SIG-M5 (cell line): ENCODE results near the gene LGALSL.
"Not testable (repeated sequence)": the region's sequence is repeated elsewhere in the genome, so short reads cannot be mapped to it uniquely, and the experiment has no call there.

Experiments
- DNase-seq: peaks from one replicate; lab custom pipeline; 2025; lab: John Stamatoyannopoulos, UW

LGALSL gene

DNA sequence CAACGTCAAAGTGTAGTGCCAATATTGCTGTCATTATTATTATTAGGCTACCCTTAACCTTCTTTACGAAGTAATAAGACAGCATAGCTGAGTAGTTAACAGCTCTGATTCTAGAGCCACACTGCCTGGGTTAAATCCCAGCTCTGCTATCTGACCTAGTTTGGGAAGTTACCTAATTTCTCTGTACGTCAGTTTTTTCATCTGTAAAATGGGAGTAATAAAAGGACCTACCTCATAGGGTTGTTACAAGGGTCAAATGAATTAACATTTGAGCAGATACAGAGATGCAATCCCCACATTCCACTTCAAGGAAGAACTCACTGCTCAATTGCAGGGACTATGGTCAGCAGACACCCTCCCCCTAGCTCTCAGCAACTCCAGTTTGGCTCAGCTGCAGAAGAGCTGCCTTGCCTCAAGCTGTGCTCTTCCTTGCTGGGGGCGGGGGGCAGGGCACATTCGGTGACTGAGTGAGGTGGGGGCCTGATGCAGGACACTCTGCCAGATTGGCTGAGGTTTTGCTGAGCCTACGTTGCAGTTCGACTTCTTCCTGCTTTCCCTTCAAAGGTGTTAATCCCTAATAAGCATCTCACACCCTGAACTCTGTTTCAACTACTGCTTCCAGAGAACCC lies 11.0 kb upstream of the LGALSL start:
- DNase-seq, result no peak

DNA sequence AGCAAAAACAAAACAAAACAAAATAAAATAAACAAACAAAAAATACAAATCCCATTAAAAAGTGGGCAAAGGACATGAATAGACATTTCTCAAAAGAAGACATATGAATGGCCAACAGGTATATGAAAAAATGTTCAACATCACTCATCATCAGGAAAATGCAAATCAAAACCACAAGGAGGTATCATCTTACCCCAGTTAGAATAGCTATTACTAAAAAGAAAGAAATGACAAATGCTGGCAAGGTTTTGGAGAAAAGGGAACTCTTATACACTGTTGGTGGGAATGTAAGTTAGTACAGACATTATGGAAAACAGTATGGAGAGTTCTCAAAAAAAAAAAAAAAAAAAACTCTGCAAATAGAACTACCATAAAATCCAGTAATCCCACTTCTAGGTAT lies 8.0 kb upstream of the LGALSL start:
- DNase-seq, result not testable (repeated sequence)

DNA sequence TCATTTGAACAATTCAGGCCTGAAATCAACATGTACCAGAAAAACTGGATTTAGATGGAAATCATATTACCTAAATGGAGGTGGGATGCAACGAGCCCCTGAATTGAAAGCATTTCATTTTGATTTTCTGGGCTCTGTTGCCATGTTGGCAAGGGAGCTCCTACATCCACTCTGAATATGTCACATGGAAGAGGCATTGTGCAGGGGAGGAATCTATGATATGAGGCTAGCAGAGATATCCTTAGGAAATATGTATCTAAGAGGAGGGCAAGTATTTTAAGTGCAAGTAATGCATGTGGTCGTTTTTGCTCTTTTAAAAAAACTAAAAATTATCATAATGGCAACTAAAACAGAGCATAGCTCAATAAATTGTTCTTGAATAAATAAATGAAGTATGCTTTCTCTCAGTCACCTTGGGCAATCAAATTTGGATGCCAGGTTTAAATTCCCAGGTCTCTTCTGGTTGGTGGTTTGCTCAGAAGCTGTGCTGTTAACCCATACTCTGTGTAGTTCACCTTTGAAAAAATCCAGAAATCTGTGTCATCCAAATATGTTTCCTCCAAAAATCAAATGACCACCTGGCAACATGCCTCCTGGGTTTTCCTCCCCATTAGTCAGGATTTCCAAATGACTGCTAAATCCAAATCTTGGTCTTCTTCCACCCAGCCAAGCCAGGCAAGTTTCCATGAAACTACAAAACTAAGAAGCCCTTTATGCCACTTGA lies 6.5 kb upstream of the LGALSL start:
- no peak for DNase-seq

DNA sequence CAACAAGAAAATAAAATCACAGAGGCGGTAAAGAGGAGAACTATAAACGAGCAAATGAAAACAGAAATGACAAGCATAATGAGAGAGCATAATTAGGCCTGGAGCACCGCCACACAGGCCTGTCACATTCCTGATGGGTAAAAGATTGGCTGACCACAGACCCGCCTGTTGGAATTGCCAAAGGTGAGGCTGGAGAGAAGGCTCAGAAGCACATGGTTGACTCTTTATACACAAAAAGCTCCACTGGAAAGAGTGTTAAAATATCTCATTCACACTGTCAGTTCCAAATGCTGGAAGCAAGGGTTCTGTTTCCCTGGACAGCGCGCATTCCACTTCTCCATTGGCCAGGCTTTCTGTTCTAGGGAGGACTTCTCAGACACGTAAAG lies 5.9 kb upstream of the LGALSL start:
- no peak for DNase-seq

DNA sequence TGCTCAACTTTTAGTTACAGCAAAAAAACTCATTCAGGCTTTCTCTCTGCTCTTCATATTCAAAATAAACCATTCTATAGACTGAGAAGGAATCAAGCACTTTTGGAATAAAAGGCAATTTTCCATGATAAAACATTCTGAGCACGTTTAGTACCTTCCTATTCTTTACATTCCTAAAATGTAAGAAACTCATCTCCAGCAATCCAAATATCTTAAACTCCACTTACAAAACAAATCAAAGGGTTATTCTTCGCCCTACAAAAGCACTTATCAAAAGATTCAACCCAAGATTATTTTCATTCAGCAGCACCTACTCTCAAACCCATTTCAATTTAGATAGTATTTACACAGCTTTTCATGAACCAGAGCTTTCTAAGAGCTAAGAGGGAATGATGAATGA lies 2.9 kb upstream of the LGALSL start:
- DNase-seq, result no peak

DNA sequence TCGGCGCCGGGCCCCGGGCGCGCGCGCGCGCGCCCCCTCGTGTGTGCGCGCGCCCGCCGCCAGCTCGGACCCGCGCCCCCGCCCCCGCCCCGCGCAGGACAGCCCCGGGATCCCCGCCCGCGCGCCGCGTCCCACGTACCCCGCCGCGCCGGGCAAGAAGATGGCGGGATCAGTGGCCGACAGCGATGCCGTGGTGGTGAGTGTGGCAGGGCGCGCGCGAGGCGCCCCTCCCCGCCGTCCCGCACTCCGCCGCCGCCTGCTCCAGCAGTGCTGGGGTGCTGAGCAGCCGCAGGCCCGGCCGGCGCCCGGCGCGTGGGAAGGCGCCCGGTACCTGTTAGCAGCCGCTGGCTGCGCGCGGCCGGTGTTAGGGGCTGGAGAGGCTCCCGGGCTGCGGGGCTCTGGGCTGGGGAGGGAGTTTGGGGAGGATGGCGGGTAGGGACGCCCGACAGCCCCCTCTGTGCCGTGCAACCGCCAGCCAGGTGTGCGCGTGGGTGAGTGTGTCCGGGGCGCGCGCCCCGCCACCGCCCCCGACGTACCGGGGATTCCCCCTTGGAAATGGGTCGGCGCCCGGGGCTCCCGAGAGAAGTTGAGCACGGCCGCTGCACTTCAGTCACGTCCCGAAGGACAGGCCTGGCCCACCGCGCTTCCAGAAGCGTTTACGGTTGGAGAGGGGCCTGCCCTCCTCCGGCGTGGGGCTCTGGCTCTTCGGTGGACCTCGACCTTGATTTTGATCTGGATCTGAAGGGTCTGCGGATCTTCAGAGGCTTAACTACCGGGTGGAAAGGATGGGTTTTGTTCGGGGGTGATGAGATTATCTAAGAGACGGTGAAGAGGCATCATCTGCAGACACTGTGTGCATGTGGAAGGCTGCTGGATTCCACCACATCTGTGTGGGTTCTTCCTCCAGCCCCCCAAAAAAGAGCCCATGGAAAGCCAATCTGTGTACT lies 697 bp downstream of the LGALSL start:
- no peak for DNase-seq

DNA sequence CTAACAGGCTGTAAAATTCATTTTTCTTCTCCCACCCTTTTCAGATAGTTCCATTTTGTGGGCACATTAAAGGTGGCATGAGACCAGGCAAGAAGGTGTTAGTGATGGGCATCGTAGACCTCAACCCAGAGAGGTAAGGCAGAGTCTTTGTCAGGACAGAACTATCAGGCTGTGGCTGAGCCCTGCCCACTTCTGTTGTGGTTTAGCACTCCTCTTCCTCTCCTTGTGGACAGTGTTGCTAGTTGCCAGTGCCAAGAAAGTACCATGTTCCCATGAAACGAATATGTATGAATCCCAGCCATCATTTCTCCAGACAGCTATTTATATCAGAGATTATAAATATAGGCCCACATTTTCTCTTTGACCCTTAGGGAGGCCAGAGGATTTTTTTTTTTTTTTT lies 1.6 kb downstream of the LGALSL start:
- no peak for DNase-seq

DNA sequence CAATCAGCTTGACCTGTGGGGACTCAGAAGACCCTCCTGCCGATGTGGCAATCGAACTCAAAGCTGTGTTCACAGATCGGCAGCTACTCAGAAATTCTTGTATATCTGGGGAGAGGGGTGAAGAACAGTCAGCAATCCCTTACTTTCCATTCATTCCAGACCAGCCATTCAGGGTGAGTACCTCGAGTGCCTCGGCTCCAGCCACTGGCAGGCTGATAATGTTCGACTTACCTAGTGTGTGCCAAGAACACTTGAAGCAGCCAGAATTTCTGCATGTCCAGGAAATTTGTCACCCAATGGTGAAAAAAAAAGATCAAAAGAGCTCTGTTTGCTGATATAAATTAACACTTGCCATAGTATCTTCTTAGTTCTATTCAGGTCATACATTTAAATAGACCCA lies 2.3 kb downstream of the LGALSL start:
- no peak for DNase-seq

DNA sequence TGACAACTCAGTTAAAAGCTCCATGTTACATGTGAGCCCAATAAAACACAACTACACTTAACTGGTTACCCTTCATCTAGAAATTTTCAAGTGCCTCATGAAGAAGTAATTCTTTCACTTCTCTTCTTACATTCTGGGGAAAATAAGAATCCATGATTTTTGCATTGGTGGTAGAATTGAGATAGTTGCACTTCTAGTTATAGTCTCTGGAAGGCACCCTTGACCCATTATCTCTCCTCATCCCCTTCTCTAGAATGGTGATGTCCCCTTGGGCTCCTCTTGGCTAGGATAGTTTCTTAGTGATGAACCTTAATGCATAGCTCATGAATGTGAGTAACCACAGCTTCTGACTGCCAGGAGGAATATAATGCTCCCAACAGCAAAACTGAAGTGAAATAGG lies 3.6 kb downstream of the LGALSL start:
- DNase-seq, result no peak

DNA sequence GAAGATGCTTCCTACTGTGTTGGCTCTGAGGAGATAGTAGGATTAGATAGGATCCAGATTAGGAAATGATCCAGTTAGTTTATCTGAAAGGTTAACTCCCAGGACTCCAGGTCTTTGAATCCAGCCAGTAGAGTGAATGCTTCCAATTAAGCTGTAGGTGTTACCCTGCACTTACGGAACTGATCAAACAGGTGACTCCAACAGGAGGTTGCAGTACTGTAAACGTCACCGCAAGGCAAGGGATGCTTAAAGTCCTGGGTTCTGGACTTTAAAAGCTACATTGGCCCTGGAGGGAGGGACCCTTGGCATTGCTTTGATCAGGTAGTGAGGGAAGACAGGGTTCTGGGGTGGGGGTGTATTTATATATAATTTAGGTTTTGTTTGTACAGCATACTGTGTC lies 5.6 kb downstream of the LGALSL start:
- no peak for DNase-seq

DNA sequence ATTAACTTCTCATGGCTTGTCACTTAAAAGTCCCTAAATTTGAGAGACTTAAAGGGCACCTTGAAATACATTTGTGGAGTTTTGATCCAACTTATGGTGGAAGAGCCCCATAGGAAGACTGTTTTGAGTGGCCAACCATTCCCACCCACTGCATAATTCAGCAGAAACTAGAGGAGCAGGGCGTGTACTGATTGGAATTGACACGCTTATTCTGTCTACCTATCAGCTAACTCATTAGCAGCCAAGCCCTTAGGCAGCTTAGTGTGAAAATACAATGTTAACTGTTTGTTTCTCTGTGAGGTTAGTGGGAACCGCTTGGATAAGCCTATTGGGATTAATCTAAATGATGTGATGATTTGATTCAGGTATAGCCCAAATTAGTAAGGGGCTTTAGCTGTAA lies 6.4 kb downstream of the LGALSL start:
- no peak for DNase-seq

DNA sequence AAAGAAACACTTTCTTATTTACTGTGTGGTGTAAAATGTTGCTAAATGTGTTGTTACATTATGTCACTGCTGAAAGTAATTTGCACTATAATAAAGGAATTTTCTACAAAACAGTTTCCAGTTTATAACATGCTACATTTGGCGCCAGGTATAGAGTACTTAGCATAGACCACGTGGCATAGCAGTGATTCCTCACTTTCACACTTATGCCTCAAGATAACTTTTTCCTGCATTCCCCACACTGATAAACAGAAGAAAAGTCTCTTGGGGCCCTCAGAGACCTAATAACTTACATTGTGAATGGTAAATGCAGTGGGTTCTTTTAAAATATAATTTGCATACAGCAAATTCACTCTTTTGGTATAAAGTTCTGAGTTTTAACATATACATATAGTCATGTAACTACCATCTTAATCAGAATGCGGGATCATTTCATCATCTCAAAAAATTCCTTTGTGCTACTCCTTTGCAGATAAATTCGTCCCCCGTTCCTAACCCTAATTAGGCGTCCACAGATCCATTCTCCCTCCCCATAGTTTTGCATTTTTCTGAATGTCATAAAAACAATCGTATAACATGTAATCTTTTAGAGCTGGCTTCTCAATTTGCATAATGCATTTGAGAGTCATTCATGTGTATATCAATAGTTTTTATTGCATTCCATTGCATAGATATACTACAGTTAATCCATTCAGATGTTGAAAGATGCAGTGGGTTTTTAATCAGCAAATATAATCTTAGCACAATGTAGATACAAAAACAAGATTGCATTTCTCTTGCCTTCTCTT lies 7.5 kb downstream of the LGALSL start:
- no peak for DNase-seq

DNA sequence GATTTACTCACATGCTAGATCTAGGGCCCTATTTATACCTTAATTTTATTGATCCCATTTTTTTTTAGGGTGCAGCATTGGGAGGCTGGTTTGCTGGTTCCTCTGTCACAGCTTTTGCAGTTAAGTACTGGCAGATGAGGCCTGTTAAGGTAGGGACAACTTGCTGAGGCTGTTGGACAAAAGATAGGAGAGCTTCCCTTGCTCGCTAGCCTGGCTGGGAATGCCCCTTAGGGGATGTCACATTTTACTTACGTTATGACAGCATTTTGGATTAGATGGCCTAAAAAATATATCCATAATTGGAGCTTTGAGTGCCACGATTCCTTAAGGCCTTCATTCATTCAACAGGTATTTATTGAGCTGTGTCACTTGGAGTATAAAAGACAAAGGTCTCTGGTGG lies 8.2 kb downstream of the LGALSL start:
- DNase-seq, result no peak

DNA sequence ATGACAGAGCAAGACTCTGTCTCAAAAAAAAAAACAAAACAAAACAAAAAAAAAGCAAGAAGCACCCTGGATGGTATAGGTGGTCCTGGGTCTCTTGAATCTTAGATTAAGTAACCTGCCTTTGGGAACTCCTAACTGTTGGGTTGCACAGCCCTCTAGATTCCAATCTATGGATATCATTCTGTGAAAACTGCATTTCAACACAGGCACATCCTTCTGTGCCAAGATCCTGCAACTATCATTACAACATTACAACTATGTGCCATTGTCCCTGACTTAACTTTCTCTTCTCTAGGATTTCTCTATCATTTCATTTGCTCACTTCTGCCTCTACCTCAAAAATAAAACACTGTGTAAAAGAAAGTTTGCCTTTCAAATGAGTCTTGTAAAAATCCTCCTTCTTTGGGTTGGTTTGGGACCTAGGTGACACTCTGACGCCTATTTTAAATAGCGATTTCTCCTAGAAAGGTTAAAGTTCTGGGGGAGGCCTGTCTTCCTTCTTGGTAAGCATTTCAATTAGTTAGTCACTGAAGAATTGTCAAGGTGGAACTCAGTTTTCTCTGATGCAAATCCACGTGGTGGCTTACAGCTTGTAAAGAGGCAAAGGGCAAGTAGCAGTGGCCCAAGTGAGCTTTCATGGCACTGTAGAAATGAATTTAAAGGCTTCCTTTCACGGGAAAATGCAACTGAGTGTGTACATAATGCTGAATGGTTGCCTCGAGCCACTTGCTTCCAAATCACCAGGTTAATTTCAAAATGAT lies 9.2 kb downstream of the LGALSL start:
- no peak for DNase-seq

DNA sequence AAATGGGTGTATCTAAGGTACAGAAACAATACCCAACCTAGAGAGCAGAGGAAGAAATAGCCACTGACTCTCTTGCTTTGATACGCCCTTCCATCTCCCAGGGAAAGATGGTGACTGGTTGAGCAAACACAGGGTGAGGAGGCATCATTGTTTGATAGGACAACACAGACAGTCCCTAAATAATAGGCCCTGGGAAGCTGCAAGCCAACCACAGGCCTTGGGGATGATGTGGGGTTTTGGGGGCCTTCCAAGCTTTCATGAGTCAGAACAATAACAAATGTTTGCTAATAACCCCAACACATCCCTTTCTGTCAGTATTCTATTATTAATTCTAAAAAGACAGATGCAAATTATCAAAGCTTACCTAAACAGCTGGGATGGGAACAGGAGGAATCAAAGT lies 9.8 kb downstream of the LGALSL start:
- no peak for DNase-seq

DNA sequence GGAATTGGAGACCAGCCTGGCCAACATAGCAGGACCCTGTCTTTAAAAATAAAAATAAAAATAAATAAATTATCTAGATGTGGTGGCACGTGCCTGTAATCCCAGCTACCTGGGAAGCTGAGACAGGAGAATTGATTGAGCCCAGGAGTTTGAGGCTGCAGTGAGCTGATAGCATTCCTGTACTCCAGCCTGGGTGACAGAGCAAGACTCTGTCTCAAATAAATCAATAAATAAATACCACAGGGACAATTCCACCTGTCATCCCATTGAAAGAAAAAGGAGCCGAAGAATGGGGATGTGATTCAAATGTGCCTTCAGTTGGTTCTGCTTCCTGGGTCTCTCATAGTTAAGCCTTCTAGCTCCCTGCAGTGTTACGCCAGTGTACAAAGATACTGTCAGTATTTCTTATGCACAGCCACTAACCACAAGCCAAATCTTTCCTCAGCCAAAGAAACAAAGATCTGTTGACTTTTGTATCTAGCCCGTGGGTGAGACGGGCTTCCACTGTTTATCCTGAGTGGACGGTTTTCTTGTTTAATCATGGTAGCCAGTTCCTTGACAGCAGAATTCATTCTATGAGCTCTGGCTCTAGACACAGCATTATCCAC lies 12.6 kb downstream of the LGALSL start:
- DNase-seq, result no peak

DNA sequence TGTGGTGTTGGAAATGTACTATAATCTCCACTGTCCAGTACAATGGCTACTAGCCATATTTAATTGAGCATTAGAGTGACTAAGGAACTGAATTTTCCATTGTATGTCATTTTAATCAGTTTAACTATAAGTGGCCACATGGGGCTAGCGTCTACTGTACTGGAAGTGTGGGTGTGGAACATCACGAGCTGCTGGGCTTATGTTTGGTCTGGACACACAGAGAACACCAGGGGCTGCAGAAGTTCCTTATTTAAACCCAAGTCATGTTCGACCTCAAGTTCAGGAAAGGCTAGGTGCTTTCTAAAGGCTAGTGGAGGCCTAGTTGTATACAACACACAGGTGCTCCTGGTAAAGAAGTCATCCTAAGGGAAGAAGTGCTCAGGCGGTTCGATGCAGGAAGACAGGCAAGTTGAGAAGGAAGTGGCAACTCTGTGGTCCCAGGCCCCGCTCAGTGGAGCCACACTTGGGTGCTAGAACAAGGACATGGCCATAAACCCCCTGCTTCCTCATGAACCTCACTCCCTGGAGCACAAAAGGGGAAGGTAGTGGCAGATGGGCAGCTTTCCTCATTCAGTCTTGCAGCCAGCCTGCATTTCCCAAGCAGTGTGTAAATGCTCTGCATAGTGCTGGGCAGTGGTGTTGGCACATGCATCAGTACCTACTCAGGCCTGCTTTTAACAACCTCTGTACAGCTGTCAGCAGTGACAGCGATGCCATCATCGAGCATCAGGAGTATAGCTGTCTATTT lies 13.3 kb downstream of the LGALSL start:
- DNase-seq, result peak; percentile 30

DNA sequence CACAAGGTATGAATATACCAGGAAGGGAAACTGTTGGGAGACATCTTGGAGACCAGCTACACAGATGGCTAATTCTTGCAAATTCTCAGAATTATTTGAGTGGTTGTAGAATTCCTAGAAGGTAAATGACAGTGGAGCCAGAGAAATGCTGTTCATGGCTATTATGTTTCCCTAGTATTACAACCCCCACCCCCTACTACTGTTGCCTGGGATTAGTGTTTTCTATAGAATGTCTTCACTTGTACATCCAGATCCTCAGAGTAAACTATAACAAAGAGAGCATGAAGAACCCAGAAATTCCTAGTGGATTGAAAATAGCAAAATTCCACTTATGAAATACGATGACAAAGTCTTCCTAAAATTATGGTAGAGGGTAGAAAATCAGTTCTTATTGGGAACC lies 15.3 kb downstream of the LGALSL start:
- DNase-seq, result no peak

DNA sequence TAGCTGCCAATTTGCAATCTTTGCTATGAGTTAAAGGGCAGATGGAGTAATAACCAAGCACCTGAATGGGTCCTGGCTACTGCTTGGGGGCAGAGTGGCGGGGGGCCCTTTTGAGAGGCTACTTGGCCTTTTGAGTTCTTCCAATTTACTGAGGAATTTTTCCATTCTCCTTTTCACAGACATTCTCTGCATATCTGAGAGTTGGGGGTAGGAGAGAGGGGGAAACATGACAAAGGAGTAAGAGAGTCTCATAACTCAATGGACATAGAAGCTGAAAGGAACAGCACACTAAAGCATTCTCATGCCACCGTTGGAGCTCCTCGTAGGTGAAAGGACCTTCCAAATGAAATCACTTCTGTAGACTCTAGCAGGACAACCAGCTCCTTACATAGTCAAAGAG lies 16.1 kb downstream of the LGALSL start:
- DNase-seq, result no peak

DNA sequence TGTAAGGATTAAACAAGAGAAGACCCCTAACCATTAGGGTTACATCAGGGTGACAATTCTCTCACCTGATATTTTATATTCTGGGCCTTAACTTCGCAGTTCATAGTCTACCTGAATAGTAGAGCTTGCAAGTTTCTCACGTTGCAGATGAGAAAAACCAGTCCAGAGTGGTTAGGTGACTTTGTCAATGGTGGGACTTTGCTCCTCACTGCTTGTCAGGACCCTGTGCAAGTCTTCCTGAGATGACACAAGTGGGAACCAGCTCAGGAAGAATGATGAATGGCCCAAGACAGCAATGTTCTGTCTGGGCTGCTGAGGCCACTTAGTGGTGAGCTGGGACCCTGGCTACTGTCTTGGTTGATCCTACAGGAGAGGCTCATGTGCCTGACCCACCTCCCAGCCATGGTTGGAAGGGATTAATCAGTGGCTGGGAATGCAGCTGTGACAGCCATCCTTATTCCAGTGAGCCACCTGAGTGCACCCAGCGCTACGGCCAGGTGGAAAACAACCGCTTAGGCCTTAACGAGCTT lies 16.9 kb downstream of the LGALSL start:
- no peak for DNase-seq
